Suprapubic skin (tissue), 4 donors: Measurements from ENCODE around the gene OSM.

Source experiments
- CTCF ChIP-seq, 2 donors: fragments of 200-600 bp in 1 of 2; fragments of 450-650 bp in 1 of 2; sonication (generic) in 1 of 2; IDR thresholded peaks; one replicate each; pipeline ENCODE4 v1.5.1; 2016 to 2019; ENCODE audit warnings: antibody characterized with exemption in 2 of 2, mild to moderate bottlenecking in 1 of 2, moderate library complexity in 1 of 2
- POLR2A ChIP-seq, 2 donors: fragments of 450-650 bp; IDR thresholded peaks; one replicate each; pipeline ENCODE4 v1.6.1; 2017; ENCODE audit warnings: antibody characterized with exemption in 2 of 2, mild to moderate bottlenecking in 2 of 2, moderate library complexity in 2 of 2
- POLR2AphosphoS5 ChIP-seq, 3 donors: sonication (generic); formaldehyde crosslinking; IDR thresholded peaks; one replicate each; pipeline ENCODE4 v1.6.1; 2017; ENCODE audit warnings: antibody characterized with exemption in 3 of 3

- TF ChIP-seq POLR2AphosphoS5 (IDR thresholded peaks at IDR 0.05) (no peak), CTCF (IDR thresholded peaks at IDR 0.05) (no peak), POLR2A (IDR thresholded peaks at IDR 0.05) (no peak)
These were observed 36.1 kb upstream of the OSM start for GRCh38 chr22:30302810-30303138.
